Measurements from ENCODE around the gene CABP2.

CABP2 gene

DNA sequence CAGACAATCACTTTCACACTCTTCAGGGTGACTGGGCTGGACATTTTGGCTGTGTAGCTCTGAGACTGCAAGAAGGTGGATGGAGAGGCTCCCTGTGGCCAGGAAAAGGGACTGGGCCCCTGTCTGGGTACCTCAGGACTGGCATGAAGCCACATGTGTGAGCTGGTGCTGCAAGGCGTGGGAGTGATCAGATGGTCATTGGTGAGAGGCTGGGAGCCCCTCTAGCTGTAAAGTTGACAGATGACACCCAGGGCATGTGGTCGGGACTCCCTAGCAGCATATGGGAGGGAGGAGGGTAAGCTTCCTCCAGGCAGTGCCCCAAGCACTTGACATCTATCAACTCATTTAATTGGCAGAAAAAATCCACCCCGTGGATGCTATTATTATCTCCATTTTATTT lies 18.9 kb upstream of the CABP2 start:
- TF ChIP-seq PPARA (CRISPR knock-in tag; IDR thresholded peaks at IDR 0.05; ENCODE audit: borderline replicate concordance) (no peak), ZNF565 (CRISPR knock-in tag; conservative IDR thresholded peaks at IDR 0.05; ENCODE audit: low read depth) (no peak), RARB (CRISPR knock-in tag; IDR thresholded peaks at IDR 0.05) (no peak), ZNF8 (CRISPR knock-in tag; IDR thresholded peaks at IDR 0.05) (no peak), ZC3H10 (CRISPR knock-in tag; IDR thresholded peaks at IDR 0.05) (no peak), CSDC2 (CRISPR knock-in tag; IDR thresholded peaks at IDR 0.05) (no peak)
- TF ChIP-seq, protein P1, sequence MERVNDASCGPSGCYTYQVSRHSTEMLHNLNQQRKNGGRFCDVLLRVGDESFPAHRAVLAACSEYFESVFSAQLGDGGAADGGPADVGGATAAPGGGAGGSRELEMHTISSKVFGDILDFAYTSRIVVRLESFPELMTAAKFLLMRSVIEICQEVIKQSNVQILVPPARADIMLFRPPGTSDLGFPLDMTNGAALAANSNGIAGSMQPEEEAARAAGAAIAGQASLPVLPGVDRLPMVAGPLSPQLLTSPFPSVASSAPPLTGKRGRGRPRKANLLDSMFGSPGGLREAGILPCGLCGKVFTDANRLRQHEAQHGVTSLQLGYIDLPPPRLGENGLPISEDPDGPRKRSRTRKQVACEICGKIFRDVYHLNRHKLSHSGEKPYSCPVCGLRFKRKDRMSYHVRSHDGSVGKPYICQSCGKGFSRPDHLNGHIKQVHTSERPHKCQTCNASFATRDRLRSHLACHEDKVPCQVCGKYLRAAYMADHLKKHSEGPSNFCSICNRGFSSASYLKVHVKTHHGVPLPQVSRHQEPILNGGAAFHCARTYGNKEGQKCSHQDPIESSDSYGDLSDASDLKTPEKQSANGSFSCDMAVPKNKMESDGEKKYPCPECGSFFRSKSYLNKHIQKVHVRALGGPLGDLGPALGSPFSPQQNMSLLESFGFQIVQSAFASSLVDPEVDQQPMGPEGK (CRISPR knock-in tag; IDR thresholded peaks at IDR 0.05; ENCODE audit: borderline replicate concordance): no peak
- no peak for ATAC-seq

DNA sequence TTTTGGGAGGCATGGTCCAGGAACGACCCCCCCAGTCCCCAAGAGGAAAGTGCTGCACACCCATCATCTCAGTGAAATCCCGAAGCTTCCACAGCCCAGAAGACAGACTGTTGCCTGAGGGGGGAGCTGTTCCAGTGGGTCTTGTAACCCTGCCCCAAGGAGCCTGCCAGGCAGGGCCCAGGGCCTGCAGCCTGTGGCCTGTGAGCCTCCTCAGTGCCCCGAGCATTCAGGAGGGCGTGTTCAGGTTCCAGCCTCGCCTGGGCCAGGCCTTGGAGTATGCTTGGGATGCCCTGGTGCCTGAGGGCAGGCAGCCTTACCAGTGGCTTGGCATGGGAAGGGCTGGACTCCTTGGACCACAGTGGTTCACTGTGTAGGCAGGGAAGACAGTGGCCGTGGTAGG lies 18.0 kb upstream of the CABP2 start:
- TF ChIP-seq ZC3H10 (CRISPR knock-in tag; IDR thresholded peaks at IDR 0.05) (no peak), OSR1 (CRISPR knock-in tag; IDR thresholded peaks at IDR 0.05) (no peak), ZFP30 (CRISPR knock-in tag; IDR thresholded peaks at IDR 0.05) (no peak), SNAI2 (CRISPR knock-in tag; IDR thresholded peaks at IDR 0.05) (no peak), GLIS3 (CRISPR knock-in tag; IDR thresholded peaks at IDR 0.05) (no peak), ZNF8 (CRISPR knock-in tag; IDR thresholded peaks at IDR 0.05) (no peak), CSDC2 (CRISPR knock-in tag; IDR thresholded peaks at IDR 0.05) (no peak), PPARA (CRISPR knock-in tag; IDR thresholded peaks at IDR 0.05; ENCODE audit: borderline replicate concordance) (no peak), RARB (CRISPR knock-in tag; IDR thresholded peaks at IDR 0.05) (no peak), ARNTL (CRISPR knock-in tag; IDR thresholded peaks at IDR 0.05; ENCODE audit: borderline replicate concordance, low read depth) (no peak), ESRRG (CRISPR knock-in tag; IDR thresholded peaks at IDR 0.05) (no peak), BACH2 (CRISPR knock-in tag; IDR thresholded peaks at IDR 0.05; ENCODE audit: borderline replicate concordance) (no peak), ZFP3 (CRISPR knock-in tag; IDR thresholded peaks at IDR 0.05) (no peak), ZNF565 (CRISPR knock-in tag; conservative IDR thresholded peaks at IDR 0.05; ENCODE audit: low read depth) (no peak), TOX (CRISPR knock-in tag; IDR thresholded peaks at IDR 0.05; ENCODE audit: borderline replicate concordance) (no peak)
- TF ChIP-seq, protein P2, sequence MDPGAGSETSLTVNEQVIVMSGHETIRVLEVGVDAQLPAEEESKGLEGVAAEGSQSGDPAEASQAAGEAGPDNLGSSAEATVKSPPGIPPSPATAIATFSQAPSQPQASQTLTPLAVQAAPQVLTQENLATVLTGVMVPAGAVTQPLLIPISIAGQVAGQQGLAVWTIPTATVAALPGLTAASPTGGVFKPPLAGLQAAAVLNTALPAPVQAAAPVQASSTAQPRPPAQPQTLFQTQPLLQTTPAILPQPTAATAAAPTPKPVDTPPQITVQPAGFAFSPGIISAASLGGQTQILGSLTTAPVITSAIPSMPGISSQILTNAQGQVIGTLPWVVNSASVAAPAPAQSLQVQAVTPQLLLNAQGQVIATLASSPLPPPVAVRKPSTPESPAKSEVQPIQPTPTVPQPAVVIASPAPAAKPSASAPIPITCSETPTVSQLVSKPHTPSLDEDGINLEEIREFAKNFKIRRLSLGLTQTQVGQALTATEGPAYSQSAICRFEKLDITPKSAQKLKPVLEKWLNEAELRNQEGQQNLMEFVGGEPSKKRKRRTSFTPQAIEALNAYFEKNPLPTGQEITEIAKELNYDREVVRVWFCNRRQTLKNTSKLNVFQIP (CRISPR knock-in tag; IDR thresholded peaks at IDR 0.05; ENCODE audit: borderline replicate concordance, low read depth): no peak
- TF ChIP-seq, protein P3, sequence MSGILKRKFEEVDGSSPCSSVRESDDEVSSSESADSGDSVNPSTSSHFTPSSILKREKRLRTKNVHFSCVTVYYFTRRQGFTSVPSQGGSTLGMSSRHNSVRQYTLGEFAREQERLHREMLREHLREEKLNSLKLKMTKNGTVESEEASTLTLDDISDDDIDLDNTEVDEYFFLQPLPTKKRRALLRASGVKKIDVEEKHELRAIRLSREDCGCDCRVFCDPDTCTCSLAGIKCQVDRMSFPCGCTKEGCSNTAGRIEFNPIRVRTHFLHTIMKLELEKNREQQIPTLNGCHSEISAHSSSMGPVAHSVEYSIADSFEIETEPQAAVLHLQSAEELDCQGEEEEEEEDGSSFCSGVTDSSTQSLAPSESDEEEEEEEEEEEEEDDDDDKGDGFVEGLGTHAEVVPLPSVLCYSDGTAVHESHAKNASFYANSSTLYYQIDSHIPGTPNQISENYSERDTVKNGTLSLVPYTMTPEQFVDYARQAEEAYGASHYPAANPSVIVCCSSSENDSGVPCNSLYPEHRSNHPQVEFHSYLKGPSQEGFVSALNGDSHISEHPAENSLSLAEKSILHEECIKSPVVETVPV (CRISPR knock-in tag; IDR thresholded peaks at IDR 0.05): no peak
- TF ChIP-seq, protein P1 (CRISPR knock-in tag; IDR thresholded peaks at IDR 0.05; ENCODE audit: borderline replicate concordance): no peak
- TF ChIP-seq, protein P4, sequence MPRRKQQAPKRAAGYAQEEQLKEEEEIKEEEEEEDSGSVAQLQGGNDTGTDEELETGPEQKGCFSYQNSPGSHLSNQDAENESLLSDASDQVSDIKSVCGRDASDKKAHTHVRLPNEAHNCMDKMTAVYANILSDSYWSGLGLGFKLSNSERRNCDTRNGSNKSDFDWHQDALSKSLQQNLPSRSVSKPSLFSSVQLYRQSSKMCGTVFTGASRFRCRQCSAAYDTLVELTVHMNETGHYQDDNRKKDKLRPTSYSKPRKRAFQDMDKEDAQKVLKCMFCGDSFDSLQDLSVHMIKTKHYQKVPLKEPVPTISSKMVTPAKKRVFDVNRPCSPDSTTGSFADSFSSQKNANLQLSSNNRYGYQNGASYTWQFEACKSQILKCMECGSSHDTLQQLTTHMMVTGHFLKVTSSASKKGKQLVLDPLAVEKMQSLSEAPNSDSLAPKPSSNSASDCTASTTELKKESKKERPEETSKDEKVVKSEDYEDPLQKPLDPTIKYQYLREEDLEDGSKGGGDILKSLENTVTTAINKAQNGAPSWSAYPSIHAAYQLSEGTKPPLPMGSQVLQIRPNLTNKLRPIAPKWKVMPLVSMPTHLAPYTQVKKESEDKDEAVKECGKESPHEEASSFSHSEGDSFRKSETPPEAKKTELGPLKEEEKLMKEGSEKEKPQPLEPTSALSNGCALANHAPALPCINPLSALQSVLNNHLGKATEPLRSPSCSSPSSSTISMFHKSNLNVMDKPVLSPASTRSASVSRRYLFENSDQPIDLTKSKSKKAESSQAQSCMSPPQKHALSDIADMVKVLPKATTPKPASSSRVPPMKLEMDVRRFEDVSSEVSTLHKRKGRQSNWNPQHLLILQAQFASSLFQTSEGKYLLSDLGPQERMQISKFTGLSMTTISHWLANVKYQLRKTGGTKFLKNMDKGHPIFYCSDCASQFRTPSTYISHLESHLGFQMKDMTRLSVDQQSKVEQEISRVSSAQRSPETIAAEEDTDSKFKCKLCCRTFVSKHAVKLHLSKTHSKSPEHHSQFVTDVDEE (CRISPR knock-in tag; IDR thresholded peaks at IDR 0.05): no peak
- no peak for ATAC-seq

DNA sequence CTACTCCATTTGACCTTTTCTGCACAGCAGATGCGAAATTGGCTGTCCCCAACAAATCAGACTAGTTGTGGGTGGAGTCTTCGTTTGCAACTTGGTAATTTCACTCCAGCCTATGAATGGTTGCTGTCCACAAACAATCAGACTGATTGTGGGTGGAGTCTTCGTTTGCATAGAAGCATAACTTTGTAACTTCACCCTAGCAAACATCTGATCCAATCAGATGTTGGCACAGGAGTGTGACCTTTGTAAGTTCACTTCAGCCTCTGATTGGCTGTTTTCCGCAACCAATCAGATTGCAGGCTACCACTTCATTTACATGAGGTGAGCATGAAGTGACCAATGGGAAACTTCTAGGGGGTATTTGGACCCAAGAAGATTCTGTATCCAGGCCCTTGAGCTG lies 16.3 kb upstream of the CABP2 start:
- ATAC-seq: no peak
- TF ChIP-seq ZC3H10 (CRISPR knock-in tag; IDR thresholded peaks at IDR 0.05) (no peak), ISL1 (CRISPR knock-in tag; IDR thresholded peaks at IDR 0.05) (no peak), SNAI2 (CRISPR knock-in tag; IDR thresholded peaks at IDR 0.05) (no peak), TCF4 (CRISPR knock-in tag; IDR thresholded peaks at IDR 0.05; ENCODE audit: borderline replicate concordance) (no peak), TOX (CRISPR knock-in tag; IDR thresholded peaks at IDR 0.05; ENCODE audit: borderline replicate concordance) (no peak), ZNF8 (CRISPR knock-in tag; IDR thresholded peaks at IDR 0.05) (no peak), ARNTL (CRISPR knock-in tag; IDR thresholded peaks at IDR 0.05; ENCODE audit: borderline replicate concordance, low read depth) (no peak), ZFP3 (CRISPR knock-in tag; IDR thresholded peaks at IDR 0.05) (no peak), RARB (CRISPR knock-in tag; IDR thresholded peaks at IDR 0.05) (no peak)
- TF ChIP-seq, protein P4 (CRISPR knock-in tag; IDR thresholded peaks at IDR 0.05): no peak
- TF ChIP-seq, protein P1 (CRISPR knock-in tag; IDR thresholded peaks at IDR 0.05; ENCODE audit: borderline replicate concordance): no peak
